Measurements from ENCODE around the gene ATP8A2.

GRCh38 chr13:25802579-25802978 lies 430.8 kb downstream of the ATP8A2 start:
- TF ChIP-seq, protein P1, sequence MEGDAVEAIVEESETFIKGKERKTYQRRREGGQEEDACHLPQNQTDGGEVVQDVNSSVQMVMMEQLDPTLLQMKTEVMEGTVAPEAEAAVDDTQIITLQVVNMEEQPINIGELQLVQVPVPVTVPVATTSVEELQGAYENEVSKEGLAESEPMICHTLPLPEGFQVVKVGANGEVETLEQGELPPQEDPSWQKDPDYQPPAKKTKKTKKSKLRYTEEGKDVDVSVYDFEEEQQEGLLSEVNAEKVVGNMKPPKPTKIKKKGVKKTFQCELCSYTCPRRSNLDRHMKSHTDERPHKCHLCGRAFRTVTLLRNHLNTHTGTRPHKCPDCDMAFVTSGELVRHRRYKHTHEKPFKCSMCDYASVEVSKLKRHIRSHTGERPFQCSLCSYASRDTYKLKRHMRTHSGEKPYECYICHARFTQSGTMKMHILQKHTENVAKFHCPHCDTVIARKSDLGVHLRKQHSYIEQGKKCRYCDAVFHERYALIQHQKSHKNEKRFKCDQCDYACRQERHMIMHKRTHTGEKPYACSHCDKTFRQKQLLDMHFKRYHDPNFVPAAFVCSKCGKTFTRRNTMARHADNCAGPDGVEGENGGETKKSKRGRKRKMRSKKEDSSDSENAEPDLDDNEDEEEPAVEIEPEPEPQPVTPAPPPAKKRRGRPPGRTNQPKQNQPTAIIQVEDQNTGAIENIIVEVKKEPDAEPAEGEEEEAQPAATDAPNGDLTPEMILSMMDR (conservative IDR thresholded peaks at IDR 0.05) = no peak
- no peak for TF ChIP-seq ZFX (IDR thresholded peaks at IDR 0.05)
